ENCODE measurements around the gene LONP2.
"Not testable (repeated sequence)": the region's sequence is repeated elsewhere in the genome, so short reads cannot be mapped to it uniquely, and the experiment has no call there.

The LONP2 gene

DNA sequence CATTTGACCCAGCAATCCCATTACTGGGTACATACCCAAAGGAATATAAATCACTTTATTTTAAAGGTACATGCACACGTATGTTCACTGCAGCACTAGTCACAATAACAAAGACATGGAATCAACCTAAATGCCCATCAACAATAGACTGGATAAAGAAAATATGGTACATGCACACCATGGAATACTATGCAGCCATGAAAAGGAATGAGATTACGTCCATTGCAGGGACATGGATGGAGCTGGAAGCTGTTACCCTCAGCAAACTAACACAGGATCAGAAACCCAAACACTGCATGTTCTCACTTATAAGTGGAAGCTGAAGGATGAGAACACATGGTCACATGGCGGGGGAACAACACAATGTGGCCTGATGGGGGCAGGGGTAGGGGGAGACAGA is 4.0 kb upstream of the LONP2 start:
- not testable (repeated sequence) for DNase-seq

DNA sequence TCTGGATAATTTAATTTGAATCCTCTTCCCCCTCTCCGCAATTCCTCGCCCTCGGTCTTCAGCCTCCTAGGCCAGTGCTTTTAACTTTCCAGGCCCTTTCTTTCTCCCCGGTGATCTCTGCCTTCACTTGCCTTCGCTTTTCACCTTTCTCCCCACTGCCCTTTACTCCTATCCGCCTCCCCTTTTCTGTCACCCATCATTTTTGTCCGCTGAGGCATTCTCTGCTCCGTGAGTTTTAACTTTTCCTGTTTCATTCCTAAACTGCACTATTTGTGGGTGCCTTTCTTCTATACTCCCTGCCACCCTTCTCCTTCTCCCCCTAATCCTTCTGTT is 729 bp downstream of the LONP2 start:
- DNase-seq: no peak

DNA sequence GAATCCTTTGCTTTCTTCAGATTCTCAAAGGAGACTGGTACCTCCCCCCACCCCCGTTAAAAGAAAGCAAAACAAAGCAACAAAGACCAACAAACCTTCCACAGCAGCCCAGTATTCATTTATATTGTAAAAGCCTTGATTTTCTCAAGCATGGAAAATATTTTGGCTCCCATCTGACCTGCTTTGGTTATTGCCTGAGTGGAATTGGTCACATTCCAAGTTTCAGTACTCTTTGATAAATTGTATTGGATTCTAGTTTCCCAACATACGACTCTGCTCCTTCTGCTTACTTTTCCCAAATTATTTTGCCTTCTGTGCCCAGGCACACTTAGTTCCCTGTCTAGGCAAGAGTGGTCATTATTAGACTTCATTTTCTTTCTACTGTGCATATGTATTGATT is 2.0 kb downstream of the LONP2 start:
- DNase-seq: no peak

DNA sequence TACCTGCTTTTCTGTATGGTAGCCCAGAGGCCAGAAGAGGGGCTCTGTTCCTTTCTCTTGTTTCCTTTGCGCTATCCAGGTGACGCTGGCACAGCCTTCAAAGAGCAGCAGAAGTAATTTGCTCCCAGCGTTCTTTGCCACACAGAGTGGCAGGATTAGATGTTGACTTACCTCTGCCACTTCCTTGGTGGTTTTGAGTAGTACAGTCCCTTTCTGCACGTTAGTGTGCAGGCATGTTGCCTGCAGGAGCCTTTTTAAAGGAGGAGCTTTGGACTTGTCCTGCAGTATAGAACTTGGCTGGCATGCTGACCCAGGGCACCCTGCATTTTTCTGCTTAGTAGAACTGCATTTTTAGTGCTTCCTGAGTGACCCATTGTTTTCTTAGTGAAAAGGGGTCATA is 3.2 kb downstream of the LONP2 start, which contains the start of gene ABCC11:
TSS of gene ABCC11 (minus strand) at position 229 of the 400 bp plus-strand sequence. CDS start 15,618 bp downstream, outside the sequence.
- no peak for DNase-seq

DNA sequence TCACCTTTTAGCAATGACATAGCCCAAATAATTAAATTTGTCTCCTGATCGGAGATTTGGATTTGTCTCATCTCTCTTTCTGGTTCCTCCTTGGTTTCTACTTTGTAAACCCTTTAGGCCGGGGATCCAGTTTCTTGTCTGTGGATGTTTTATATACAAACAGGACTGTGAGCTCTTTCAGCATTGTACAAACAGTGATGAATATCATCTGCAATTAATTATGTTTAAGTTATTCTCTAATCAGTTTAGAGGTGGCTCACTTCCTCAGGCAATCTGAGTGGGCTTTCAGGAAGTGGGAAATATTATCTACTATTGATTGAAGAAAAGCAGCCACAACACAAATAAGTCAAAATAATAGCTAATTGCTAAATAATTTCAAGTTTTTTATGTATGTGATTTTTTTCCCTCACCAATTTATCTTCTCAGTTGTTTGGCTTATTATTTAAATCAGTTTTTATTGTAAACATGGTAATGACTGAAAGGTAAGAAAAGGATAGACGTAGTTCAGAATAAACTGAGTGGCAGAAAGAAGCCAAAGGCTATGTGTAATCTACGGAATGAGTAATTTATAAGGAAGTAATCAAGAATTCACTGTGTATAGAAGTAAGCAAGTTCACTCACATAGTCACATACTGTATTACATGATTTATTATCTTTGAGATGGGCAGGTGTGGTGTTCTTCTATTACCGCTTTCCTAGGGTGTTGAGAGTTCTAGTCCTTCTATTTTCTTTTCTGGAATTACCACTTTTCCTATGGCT is 6.6 kb downstream of the LONP2 start:
- no peak for DNase-seq

DNA sequence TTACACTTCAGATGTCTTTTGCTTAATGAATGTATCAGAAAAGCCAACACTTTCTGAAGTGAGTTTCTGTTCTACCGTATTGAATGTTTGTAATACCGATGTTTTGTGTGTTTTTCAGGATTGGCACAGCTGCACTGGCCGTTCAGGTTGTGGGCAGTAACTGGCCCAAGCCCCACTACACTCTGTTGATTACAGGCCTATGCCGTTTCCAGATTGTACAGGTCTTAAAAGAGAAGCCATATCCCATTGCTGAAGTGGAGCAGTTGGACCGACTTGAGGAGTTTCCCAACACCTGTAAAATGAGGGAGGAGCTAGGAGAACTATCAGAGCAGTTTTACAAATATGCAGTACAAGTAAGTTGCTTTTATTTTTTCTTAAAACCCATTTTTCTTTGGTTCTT is 7.9 kb downstream of the LONP2 start:
- no peak for DNase-seq

DNA sequence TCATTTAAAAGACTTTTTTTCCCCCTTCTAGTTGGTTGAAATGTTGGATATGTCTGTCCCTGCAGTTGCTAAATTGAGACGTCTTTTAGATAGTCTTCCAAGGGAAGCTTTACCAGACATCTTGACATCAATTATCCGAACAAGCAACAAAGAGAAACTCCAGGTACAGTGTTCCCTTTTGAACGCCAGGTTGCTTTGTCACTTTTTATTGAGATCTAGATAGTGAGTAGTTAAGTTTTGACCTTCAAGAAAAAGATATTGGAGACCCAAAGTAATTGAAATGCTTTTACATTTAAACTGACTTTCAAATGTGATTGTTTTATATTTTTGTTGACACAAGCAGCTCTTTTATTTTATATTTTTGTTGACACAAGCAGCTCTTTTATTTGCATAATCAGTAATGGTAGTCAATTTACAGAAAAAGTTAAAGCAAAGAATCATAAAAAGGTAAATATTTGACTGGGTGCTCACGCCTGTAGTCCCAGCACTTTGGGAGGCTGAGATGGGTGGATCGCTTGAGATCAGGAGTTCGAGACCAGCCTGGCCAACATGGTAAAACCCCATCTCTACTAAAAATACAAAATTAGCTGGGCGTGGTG is 12.6 kb downstream of the LONP2 start:
- no peak for DNase-seq

DNA sequence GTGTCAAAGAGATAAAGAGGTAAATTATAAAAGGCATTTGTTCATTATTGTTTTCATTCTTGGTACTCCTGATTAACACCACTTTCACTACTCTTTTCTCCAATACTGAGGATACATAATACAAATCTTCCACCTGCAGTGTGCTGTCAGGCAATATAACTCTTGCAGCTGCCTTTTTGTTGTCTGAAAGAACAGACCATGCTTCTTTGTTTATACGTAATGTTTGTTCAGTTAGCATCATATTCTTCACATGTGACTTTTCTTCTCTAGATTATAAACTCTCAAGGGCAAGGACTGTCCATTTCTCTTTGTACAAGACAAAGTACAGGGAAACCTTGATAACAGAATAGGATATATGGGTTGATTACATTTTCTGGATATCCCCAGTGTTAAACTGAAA is 17.5 kb downstream of the LONP2 start:
- DNase-seq: no peak

DNA sequence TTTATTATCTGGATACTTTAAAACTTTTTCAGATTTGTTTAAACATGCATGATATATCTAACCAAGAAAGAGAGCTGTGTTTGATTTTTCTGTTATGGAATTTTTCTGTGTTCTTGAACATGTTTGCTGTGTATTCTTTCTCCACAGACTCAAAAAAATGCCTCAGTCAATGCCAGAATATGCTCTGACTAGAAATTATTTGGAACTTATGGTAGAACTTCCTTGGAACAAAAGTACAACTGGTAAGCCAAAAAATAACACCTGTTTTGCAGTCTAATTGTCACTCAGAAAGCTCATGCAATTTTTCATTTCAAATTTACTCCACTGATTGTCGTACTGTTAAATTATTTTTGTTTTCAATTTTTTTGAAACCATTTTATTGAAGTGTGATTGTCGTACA is 18.5 kb downstream of the LONP2 start:
- no peak for DNase-seq

DNA sequence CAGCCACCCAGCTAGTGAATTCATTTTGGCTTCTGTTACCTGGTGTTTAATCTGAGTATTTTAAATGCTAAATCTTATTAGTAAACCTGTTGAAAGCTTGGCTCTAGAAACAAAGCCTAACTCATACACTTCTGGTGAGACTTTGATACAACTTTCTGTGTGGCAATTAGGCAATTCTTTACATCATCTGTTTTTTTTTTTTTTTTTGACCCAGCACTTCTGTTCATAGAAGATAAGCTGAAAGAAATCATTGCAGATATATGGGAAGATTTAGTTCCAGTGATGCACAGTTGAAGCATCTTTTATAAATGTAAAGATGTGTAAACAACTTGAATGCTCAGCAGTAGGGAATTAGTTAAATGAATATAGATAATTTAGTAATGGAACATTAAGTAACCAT is 24.9 kb downstream of the LONP2 start:
- DNase-seq: no peak

DNA sequence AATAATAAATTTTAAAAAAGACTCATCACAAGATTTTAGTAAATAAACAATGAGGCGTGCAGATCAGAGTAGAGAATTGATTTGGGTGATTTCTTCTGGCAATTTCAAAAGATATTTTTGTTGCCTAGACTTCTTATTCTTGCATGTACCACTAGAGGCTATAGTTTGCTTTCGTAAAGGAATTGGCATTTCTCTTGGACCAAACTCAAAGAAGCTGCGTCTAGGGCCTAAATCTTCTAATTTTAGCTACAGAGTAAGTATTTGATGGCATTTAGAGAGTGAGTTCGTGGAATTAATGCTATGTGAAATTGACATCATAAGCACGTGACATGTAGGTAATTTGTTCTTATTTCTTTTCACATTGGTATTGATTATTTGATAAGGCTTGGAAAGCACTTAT is 27.6 kb downstream of the LONP2 start:
- no peak for DNase-seq

DNA sequence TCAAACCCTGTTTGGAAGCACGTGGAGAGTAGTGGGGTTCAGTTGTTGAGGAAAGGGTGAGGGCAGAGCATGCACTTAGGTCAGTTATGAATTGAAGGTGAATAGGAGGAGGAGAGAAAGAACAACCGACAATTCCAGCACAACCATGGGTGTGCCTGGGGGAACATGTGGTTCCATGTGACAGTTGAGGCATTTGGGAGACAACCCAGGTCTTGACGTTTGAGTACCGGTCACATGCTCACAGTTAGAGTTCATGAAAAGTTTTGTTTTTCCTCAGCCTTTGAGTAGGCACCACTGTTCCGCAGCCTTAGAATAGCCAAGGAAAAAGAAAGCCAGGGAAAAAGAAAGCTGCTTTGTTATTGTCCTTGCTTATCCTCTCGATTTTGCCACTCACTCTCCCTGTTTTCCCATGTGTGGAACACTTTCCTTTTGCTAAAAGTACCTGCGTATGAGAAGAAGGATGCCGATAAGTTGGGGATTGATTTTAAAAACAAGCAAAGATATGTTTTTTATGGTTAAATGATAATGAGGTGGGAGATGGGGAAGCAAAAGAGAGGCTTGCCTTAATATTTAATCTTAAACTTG is 28.8 kb downstream of the LONP2 start:
- DNase-seq: no peak

DNA sequence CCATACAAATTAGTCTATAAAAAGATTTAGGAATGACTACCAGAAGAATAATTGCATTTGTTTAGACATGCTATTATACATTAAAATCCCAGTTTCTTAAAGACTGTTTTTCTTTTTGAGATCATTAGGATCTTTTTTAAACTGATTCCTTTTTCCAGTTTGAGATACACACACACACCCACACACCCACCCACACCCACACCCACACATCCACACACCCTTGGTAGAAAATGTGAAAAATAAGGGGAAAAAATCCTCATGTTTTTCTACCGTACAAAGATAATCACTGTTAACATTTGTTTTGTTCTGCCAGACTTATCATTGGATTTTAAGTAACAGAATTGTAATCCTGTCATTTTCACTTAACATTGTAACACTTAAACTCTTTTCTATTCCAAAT is 30.4 kb downstream of the LONP2 start:
- DNase-seq: no peak

DNA sequence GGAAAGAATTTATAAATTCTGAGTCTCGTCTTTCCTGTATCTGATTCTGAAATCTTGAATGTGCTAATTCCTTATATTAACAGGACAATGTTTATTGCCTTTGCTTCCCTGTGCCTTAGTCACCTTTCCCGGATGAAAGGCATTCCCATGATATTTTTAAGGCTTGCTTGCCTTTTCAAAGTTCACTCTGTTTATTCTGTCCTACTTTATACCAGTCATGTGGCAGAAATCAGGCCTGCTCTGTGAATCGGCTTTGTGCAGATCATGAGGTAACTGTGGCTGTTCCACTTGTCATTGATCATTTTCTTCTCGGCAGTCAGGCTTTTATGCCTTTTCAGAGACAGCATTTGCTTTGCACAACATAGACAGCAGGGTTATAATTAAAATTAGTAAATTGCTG is 32.0 kb downstream of the LONP2 start:
- DNase-seq: no peak

DNA sequence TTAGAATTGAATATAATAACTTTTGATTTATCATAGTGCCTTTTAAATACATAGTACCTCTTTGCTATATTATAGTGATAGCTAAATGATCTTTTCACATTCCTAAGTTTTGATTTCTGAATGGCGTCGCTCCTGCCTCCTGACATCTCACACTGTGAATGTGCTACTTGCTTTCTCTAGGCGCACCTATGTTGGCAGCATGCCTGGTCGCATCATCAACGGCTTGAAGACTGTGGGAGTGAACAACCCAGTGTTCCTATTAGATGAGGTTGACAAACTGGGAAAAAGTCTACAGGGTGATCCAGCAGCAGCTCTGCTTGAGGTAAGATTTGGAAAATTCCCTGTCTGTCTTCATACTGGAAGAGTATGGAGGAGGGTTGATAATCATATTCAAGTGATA is 33.1 kb downstream of the LONP2 start:
- DNase-seq: no peak

DNA sequence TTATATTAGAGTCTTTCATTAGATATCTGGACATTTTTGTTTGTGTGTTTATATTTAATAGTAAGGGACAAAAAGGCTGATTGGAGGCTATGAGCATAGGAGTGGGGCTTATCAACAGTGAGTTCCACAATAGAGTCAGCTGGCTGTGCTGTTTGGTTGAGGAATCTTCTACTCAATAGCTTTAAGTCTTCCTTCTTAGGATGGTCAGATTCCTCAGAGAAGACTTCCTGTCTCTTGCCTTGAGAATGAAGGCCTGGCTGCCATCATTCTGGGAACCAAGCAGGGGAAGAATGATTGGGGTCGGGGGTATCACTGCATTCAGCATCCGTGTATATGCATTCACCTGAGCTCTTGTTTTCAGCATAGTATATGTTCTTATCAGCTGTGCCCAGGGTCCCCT is 35.1 kb downstream of the LONP2 start:
- DNase-seq: no peak

DNA sequence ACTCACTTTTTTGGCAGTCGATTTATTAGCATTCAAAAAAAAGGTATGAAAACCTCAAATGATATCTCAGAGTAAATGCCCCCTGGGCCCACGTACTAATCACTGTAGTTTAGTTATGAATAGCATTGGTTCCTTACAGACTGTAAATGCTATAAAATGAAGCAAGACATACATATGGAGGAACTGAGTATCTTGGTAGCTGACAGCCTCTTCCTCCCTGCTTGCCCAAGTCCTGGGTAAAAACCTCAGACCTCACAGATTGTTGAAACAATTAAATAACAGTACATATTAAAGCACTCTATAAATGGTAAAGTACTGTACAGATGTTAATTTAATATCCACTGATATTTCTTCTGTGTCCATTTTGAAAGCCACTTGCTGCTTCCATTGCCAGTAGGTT is 36.4 kb downstream of the LONP2 start:
- no peak for DNase-seq

DNA sequence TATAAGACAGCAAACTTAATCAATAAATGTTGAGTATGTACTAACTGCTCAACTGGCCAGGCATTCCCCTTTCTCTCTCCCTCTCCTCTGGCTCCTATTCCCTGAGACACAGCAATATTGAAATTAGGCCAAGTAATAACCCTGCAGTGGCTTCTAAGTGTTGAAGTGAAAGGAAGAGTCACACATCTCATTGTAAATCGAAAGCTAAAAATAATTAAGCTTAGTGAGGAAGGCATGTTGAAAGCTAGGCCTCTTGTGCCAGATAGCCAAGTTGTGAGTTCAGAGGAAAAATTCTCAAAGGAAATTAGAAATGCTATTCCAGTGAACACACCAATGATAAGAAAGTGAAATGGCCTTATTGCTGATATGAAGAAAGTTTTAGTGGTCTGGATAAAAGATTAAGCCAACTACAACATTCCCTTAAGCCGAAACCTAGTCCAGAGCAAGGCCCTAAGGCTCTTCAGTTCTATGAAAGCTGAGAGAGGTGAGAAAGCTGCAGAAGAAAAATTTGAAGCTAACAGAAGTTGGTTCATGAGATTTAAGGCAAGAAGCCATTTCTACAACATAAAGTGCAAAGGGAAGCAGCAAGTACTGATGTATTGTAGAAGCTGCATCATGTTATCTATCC is 38.6 kb downstream of the LONP2 start:
- no peak for DNase-seq

DNA sequence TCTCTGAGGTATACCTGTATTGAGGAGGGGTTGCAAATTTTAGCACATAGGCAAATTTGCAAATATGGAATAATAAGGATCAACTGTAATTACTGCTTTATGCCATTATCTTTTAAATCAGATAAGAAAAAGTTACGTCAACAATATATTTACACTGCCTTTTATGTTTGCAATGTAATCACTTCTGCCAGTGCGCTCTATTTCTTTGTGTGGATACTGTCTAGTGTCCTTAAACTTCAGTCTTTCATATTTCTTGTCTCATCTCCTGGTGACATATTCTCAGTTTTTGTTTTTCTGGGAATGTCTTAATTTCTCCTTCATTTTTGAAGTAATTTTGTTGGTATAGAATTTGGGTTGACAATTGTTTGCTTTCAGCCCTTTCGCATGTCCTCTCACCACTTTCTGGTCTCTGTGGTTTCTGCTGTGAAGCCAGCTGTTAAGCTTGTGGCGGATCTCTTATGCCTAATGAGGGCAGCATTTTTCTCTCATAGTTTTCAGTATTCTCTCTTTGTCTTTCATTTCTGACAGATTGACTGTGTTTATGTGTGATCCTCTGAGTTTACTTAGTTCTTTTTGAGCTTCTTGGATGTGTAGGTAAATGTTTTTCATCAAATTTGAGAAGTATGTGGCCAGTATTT is 40.8 kb downstream of the LONP2 start:
- DNase-seq: no peak

DNA sequence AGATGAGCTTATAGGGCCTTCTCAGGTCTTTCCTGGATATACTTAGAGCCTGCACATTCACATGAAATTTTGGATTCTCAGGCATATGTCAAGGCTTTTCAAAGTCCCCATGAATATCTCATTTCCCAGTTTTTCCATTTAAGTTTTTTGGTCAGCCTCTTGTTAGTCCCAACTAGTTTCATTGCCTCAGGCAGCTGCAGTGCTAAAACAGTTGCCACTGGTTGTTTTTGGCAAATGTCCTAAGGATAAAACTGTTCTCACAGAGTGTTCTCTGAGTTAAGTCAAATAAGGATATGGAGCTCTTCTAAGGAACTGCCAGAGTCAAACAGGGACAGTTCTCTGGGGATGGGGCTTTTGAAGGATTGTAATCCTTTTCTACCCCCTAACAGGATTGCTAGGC is 43.1 kb downstream of the LONP2 start:
- DNase-seq: no peak

DNA sequence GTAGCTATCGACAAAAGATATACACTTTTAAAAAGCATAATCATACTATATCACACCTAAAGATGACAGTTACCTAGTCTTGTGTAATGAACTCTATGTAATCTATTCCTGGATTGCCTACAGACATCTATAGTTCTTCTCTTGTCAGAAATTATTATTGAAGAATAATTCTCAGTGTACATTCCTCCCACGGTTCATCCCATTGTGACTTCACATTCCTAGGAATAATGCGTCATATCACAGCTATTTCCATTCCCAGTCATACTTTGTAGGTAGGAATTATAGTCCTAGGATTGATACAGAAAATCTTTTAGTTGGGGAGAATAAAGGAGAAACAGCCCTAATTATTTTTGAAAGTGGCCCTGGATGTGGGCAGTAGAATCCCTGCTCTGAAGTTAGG is 47.2 kb downstream of the LONP2 start:
- DNase-seq: no peak

DNA sequence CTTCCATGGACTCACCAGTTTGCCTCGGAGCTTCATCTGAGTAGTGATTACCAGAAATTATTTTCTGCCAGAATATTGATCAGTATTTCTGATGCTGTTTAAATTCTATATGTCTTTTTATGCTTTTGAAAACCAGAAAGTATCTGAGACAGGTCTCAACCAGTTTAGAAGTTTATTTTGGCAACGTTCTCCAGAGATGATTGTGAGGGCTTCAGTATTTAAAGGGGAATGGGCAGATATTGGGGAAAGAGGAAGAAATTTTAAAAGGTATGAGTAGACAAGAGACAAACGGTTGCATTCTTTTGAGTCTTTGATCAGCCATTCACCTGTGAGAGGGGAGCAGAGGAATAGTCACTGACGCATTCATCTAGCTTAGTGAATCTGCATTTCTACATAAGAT is 47.7 kb downstream of the LONP2 start:
- DNase-seq: no peak

DNA sequence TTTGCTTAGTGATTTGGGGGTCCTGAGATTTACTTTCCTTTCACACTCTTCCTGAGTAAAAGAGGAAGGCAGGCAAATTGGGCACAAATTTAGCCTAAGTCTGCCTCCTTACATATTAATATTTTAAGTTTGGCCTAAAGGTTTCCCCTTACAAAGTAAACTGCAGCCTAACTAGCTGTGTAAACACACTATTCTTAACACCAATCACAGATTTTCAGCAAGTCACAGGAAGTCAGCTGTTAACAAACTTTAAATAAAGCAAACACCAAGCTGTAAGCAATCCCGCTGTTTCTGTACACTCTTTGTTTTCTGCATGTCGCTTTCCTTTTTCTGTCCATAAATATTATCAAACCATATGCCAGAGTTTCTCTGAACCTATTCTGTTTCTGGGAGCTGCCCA is 48.4 kb downstream of the LONP2 start:
- no peak for DNase-seq

DNA sequence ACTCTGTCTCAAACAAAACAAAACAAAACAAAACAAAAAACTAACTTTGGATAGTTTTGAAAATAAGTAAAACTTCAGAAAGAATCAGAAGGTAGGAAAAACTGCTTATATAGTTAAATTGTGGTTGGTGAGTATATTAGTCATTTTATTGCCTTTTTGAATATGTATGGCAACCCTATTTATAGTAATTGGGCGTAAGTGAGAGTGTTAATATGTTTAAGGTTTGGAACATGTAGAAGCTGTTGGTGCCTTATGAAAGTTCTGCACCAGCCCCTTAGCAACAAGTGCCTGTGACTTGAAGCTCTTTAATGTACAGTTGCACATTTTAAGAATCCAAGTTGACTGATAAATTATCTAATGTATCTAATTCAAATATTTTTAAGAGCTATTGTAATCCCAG is 50.6 kb downstream of the LONP2 start:
- no peak for DNase-seq

All from DMS153 (cell line).